Measurements from ENCODE around the gene AHDC1. TPM values are rescaled to one million over a fixed set of nuclear protein-coding genes. Genes with fewer than 3 reads are reported as not detected.
"Not testable (repeated sequence)": the region's sequence is repeated elsewhere in the genome, so short reads cannot be mapped to it uniquely, and the experiment has no call there.

The AHDC1 gene
- polyA plus RNA-seq, 3 donors: 49.7 to 58.9 (median 49.8) TPM

- DNase-seq: no peak
Measured at GRCh38 chr1:27520651-27521050, 83.3 kb downstream of the AHDC1 start.

GRCh38 chr1:27519331-27520258 lies 84.3 kb downstream of the AHDC1 start:
- DNase-seq: no peak

- no peak for DNase-seq
Measured at GRCh38 chr1:27518808-27519207, 85.1 kb downstream of the AHDC1 start.

GRCh38 chr1:27517907-27518718 lies 85.8 kb downstream of the AHDC1 start:
- DNase-seq: no peak

GRCh38 chr1:27517301-27517700 lies 86.6 kb downstream of the AHDC1 start:
- no peak for DNase-seq

DNA sequence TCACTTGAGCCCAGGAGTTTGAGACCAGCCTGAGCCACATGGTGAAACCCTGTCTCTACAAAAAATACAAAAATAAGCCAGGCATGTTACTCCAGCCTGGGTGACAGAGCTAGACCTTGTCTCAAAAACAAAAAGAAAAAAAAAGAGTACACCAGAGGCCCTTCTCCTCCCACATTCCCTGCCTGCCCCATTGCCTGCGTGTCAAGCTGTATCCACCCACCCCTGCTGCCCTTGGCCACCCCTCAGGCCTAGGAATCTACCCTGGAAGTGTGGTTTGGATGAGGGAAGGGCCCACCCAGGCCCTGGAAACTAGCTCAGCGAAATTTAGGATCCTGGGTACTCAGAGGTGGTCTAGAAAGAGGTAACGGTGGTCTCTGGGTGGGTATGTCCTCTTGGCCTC lies 88.3 kb downstream of the AHDC1 start:
- no peak for DNase-seq

DNA sequence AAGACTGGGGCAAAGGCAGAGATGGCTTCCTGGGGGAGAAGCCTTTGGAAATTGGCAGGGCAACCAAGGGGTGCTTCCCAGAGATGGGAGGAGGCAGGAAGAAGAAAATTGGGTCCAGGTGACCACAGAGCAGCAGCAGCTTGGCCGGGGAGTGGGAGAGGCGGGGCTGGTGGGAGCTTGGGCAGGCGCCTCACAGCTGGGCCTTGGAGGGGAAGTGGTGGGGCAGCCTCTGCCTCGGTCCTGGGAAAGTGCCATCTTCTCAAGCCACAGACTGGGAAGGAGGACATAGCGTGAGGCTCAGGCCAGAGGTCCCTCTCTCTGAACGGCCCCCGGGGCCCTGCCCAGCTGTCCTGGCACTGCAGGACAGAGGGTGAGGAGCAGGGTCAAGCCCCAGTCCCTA lies 90.0 kb downstream of the AHDC1 start:
- no peak for DNase-seq

DNA sequence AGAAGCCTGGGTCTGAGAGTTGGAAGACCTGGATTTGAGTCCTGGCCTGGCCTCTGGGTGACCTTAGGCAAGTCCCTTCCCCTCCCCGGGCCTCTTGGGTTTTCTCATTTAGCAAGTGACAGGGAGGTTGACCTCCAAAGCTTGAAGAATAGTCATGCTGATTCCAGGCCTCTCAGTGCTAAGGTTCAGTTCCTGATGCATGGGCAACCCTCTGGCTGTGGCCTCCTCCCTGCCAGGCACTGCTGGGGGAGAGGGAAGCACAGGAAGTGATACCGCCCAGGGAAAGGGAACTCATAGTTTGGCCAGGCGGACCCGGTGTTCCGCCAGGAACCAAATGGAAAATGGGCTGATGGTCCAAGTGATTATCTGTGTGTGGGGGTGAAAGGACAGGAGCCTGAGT lies 90.4 kb downstream of the AHDC1 start:
- no peak for DNase-seq

DNA sequence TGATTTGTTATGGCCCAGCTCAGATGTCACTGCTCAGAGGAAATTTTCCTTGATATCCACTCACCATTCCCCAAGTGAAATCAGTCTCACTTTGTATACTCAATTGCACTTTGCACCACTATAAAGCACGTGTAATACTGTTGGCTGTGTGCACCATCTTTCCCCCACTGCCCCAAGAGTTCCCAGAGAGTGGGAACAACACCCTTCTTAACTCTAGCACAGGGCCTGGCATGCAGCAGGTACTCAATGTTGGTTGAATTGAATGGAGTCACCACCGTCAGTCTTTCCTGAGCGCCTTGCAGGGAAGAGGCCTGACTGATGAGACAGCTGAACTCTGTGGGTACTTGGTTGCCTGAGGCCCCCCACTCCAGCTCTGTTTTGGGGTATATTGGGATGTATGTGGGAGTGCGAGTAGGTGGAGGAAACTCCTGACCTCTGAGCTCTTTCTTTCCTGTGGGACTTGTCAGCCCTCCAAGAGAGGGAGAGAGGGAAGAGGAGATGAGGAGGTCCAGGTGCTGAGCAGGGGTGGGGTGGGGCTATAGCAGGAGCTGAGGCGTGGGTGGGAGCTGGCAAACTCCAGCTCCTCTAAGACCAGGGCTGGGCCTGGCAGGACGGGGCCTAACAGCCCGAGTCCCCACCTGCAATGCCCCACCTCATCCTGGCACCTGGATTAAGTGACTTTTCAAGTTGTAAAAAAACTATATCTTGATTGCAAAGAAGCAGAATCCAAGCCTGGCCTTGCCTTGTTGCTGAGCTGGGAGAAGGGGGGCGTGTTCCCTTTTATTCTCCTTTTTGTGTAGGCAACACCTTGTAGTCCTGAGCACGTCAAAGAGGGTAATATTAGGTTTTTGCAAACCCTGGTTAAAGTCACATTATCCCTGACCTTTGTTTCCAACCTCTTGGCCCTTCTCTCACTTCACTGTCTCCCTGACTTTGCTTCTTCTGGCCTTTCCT lies 94.5 kb downstream of the AHDC1 start:
- DNase-seq: no peak

- no peak for DNase-seq
Measured at GRCh38 chr1:27507960-27508665, 95.8 kb downstream of the AHDC1 start.

DNA sequence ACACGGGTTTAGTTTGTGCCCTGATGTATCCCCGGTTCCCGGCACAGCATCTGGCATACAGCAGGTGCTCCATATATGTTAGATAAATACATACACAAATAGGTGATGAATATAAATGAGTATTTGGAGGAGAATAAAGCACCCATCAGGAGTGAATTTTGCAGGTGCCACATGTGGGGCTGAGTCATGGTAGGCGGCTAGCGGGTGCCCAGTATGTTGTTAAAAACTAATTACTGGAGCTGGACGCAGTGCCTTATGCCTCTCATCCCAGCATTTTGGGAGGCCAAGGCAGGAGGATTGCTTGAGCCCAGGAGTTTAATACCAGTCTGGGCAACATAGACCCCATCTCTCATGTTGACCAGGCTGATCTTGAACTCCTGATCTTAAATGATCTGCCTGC lies 97.2 kb downstream of the AHDC1 start:
- DNase-seq: no peak

- no peak for DNase-seq
Measured at GRCh38 chr1:27505420-27505680, 98.6 kb downstream of the AHDC1 start.

DNA sequence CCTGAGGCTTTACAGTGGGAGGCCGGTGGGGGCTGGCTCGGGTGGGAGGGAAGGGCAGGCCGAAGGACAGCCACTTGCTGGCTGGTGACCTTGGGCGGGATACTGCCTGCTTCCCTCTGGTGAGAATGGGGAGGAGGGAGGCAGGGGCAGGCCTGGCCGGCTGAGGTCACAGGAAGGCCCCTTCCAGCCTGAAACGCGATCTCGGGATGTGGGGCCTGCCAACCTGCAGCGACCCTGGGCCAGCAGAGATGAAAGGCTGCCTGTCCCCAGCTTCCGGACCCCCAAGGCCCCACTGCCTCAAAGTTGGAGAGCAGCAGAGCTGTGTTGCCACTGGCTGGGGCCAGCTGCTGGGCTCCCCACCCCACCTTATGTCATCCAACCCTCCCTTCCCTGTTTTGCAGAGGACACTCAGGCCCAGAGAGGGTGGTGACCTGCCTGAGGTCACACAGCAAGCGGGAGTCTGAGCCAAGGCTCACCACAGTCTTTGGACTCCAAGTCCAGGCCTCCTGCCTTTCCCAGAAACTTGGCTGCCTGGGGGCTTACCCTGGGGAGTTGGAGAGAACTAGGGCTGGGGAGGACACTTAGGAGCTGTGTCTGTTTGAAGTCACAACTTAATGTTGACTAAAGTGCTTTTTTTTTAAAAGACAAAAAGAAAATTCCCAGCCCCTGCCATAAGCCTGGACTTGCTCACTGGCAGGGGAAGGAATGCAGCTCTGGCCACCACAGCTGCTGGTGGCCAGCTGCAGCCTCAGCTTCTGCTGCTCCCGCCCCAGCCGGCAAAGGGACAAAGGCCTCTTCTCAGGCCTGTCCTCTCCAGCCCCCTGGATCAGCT lies 99.1 kb downstream of the AHDC1 start:
- peak; percentile 85 for DNase-seq

- no peak for DNase-seq
Measured at GRCh38 chr1:27503844-27504587, 99.9 kb downstream of the AHDC1 start.

GRCh38 chr1:27503033-27503432 lies 100.9 kb downstream of the AHDC1 start:
- no peak for DNase-seq

DNA sequence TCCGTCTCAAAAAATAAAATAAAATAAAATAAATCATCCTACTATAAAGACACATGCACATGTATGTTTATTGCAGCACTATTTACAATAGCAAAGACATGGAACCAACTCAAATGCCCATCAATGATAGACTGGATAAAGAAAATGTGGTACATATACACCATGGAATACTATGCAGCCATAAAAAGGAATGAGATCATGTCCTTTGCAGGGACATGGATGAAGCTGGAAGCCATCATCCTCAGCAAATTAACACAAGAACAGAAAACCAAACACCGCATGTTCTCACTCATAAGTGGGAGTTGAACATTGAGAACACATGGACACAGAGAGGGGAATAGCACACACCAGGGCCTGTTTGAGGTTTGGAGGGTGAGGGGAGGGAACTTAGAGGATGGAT lies 102.8 kb downstream of the AHDC1 start:
- DNase-seq: not testable (repeated sequence)

- DNase-seq: no peak
Measured at GRCh38 chr1:27499142-27499541, 104.8 kb downstream of the AHDC1 start.

DNA sequence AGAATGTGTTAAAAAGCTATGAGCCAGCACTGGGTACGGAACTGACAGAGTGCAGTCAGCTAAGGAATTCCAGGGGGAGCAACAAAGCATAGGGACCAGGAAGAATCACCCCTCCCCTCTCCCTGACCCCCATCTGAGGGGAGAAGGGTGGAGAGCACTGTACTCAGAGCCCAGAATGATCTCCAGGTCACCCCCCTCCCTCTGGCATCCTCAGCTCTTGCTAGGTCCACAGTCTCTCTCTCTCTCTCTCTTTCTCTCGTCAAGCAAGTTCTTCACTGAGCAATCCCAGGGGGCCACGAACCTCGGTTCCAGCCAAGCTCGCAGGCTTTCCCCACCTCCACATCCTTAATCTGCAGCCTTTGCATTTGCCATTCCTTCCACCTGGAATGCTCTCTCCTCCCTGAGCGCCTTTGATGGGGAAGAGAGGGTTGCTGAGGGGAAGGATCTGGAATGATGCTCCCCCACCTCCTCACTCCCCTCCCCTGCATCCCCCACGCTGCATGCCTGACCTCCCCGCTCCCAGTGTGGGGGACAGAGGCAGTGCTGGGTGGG lies 107.3 kb downstream of the AHDC1 start:
- peak; percentile 86 for DNase-seq

GRCh38 chr1:27492796-27493195 lies 111.1 kb downstream of the AHDC1 start:
- no peak for DNase-seq

All from renal pelvis (tissue), 4 donors.